Right hindlimb (tissue), 1 donor: Measurements from ENCODE around the gene CHGA.

Experiments used
- DNase-seq: peaks from one replicate; pipeline ENCODE4 v3.0.0-alpha.2; 2018

The CHGA gene

DNA sequence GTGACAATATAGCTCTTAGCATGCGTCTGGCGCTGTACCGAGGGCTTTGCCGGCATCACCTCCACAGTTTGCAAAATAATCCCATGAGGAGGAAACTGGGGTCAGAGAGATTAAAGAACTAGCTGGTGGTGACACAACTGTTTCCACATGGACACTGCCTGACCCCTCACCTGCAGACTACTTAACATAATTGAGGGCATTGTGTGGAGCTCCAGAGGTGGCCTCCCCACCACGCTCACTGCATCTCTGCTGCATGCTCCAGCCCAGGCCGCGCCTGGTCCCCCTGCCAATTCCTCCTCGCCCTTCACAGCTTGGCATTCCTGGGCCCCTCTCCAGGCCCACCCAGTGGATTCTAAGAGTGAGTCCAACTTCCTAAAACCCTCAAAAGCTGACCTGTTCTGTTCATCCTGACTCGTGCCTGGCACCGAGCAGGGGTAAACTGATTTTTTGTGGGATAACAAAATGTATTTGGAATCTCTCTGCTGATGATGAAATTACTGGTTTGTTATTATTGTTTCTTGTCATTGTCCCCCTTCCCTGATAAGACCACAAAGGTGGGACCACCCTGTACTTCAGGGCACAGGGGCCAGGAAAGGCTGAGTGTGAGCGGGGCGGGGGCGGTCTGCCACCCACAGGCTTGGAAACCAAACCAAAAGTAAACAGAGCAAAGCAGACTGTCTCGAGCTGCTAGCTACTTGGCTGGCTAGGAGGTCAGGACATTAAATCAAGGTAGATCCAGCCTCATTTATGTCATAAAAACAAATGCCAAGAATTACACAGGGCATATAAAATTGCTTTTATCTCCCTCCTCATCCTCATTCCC, 40.6 kb downstream of the CHGA start:
- no peak for DNase-seq

DNA sequence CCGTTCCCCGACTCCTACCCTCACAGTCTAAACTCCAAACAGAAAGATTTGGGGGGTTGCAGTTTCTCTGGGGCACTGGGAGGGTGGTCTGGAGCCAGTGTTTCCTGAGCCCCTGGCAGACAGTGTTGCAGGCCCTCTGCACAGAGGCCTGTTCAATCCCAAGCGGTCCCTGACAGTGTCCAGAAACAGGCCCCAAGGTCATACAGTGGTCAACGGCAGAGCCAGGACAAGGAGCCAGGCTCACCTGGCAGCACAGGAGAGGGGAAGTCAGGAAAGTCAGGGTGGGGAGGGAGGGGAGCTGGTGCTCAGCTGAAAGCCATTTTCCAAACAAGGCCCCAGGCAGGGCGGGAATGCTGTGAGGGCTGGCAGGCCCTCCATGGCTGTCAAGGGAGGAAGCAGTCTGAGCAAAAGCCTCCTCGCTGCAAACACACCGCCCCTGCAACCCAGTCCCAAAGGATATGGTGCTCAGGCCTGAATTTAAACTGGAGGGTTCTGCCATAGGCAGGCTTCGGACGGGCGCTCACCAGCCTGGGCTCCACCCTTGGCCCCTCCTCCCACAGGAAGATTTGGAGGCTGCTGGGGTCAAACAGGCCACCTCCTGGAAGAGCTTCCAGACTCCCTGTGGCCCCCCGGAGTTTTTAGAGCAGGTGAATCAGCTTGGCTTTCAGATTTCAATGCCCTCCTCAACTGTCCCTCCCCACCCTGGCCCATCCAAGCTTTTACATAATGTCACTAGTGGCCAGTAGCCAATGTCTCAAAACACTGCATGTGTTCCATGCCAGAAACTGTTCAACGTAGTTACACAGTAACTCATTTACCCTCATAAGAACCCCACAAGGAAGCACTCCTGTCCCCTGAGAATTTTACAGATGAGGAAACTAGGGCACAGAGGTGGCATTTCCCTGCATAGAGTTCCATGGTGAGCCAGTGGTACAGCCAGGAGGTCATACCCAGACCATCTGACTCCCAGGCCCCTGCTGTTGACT, 41.5 kb downstream of the CHGA start:
- DNase-seq = no peak

DNA sequence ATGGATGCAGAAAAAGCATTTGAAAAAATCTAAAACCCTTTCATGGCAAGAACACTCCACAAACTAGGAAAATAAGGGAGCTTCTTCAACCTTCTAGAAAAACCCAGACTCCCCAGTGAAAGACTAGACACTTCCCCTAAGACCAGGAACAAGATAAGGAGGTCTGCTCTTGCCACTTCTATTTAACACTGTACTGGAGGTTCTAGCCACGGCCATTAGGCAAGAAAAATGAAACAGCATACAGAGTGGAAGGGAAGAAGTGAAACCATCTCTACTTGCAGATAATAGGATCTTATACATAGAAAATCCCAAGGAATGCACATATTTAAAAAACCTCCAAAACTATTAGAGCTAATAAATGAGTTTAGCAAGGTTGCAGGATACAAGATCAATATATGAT, 42.3 kb downstream of the CHGA start:
- DNase-seq = no peak

DNA sequence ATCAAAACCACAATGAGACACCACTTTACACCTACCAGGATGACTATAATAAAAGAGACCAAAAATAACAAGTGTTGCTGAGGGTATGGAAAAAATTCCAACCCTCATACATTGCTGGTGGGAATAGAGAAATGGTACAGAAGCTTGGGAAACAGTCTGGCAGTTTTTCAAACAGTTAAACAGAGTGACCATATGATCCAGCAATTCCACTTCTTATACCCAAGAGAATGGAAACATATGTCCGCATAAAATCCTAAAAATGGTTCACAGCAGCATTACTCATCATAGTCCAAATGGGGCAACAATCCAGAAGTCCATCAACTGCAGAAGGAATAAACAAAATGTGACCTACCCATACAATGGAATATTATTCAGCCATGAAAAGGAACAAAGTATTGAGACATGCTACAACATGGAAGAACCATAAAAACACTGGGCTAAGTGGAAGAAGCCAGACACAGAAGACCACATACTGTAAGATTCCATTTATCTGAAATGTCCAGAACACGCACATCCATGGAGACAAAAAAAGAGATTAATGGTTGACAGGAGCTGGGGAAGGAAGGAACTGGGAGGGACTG, 44.5 kb downstream of the CHGA start:
- DNase-seq = no peak

DNA sequence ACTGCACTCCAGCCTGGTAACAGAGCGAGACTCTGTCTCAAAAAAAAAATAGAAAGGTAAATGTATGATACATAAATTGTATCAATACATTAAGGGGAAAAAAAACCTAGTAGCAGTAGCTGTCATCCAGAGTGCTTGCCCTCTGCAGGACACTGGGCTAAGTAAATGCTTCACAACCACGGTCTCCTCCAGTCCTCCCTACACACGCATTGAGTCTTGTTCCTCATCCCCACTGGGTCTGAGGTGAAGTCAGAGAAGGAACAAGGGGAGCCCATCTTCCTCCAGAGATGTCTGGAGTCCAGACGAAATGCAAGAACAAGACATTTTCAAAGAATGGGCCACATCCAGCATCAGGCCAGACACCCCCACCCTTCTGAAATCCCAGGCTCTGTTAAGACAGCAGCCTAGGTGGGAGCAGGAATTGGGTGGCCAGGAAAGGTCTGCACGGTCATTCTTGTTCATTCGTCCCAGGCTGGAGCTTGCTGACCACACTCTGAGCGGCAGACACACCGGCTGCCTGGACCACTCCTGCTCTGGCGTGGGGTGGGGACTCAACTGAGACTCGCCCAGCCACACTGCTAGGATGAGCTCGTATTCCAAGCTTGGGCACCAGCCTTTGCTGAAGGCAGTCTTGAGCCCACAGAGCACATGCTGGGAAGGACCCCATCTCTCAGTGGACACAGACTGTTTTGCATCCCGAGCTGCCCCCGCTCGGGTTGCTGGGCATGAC, 45.5 kb downstream of the CHGA start:
- no peak for DNase-seq

DNA sequence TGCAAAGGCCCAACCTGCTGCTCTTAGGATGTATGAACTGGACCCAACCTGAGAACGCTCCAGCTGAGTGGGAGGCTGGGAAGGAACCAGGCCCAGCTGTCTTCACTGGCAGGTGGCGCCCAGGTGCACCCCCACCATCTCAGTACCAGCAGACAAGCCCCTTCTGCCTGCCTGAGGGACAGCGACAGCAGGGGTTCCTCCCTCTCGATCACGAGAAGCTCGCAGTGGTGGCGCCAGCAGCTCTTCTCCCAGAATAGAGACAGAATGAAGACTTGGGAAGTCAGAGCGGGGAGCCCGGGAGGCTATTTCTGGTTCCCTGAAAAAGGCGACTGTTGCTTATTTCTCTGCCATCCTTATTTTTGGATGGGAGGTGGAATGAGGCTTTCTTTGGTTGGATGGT, 46.5 kb downstream of the CHGA start:
- no peak for DNase-seq

DNA sequence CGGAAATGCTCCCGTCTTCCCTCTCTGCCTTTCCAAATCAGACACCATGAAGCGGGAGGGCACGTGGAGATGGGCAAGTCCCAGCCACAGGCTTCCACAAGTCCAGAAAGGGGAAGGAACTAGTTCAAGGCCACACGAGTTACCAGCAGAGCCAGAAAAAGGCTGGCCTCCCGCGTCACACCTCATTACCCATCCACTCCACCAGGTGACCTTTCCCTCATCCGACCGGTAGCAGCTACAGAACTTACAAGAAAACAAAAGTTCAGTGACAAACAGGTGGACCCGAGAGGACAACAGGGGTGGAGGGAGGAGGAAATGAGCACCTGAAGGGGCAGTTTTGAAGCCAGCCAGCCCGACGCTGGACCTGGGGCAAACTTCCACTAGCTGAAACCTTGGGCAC, 46.9 kb downstream of the CHGA start:
- no peak for DNase-seq

DNA sequence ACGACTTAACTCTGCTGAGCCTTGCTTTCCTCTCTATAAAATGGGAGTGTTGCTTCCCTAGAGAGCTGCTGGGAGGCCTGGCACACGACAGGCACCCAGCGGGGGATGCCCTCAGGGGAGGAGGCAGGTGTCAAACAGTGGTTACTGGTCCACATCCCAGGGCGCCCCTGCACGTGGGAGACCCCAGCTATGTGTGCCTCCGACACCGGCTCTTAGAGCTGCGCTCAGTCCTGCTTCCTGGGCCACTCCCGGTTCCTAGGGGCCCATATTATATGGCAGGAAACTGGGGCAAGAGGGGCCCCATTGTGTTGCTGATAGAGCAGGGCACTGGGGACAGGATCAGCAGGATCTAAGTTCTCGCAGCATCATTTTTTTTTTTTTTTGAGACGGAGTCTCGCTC, 47.3 kb downstream of the CHGA start:
- no peak for DNase-seq

DNA sequence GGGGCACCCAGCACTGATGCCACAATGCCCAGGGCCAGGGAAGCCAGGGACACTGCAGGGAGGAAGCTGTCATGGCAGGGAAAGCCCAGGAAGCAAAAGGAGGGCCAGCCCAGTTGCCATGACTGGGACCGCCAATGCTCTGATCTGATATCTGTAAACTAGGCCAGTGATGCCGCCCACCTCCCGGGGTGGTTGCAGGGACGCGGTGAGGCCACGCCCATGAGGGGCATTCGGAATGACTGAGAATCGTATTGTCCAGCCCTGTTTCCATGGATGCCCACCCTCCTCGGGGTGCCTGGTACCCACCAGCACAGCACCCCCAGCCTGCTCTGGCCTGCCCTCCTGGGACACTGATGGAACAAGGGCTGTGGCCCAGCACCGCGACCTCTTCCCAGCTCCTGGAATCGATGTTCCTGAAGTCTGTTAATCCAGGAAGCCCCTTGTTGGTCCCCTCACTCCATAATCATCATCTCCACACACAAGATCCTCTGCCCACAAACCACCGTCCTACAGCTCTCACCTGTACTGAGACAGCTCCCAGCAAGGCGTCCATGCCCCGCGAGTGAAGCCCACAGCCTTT, 48.7 kb downstream of the CHGA start:
- DNase-seq = no peak

DNA sequence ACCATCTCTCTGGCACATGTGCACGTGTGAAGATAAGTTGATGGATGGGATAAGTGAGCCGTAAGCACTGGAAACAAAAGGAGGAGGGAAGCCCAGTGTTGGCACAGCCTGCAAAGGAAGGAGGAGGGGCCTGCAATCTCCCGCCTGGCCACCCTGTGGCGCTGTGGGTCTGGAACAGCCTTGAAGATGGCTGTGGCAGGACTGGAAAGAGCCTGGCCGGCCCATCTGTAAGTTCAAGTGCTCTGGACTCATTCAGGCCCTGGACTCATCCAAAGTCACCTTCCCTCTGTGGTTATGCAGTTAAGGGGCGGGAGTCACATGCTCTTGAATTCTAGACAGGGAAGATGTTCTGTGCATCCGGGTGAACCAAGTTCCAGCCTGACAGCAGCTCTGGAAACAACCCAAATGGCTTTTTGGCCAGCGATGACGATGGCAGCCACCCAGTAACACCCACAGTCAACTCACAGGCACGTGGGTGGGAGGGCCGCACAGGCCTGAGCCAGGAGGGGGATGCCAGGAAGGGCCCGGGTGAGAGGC, 50.4 kb downstream of the CHGA start:
- DNase-seq = no peak

DNA sequence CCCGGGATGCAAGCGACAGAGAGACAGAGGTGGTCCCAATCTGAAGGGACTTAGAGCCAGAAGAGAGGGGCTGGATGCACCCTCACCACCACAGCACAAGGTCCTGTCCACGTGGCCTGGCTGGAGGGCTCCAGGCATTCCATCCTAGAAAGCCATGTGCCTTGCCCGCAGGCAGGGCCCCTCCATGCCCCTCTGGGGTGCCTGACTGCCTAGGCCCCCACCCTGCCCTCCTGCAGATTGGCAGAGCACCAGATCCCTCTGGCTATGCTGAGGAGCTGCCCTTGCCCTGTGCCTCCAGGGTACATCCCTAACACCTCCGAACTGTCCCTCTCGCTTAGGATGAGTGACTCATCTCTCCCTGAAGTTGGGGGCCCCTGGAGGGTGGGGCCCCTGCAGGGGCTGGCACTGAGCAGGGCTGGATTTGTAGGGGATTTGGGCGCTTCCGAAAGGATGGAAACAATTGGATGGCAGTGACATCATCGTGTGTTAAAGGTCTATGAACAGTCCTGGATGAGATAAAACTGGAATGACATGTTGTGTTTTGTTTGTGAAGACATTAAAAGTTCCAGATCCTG, 50.9 kb downstream of the CHGA start:
- no peak for DNase-seq

DNA sequence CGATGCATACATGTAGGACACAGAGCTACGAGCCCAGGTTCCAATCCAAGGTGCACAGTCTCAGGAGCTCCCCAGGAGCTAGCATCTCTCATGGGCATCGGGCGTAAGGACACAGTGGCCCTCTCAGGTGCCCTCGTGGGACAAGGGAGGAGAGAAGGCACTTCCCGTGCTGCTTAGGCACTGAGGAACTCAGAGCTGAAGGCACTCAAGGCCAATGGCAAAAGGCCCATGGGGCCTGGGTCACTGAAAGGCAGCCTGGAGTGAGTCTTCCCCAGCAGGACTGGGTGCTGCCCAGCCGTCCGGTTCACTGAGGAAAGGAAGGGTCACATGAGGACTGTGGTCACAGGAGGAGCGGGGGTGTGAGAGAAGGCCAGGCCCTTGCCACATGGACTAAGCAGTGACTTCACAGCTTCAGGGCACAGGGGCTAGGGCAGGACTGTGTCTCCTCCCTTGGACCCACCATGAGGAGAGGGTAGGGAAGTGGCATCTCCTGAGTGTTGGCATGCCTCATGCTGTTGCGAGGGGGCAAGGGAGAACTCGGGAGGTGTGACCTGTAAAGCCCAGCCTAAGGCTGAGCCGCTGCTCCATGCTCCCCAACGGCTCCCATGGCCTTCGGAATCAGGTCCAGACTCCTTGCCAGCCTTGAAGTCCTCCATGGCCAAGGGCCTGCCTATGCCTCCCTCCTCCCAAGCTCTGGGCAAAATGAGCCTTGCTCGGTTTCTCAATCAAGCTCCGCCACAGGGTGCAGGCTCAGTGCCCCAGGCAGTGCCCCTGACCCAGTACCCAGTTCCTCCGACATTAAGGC, 51.8 kb downstream of the CHGA start:
- no peak for DNase-seq

DNA sequence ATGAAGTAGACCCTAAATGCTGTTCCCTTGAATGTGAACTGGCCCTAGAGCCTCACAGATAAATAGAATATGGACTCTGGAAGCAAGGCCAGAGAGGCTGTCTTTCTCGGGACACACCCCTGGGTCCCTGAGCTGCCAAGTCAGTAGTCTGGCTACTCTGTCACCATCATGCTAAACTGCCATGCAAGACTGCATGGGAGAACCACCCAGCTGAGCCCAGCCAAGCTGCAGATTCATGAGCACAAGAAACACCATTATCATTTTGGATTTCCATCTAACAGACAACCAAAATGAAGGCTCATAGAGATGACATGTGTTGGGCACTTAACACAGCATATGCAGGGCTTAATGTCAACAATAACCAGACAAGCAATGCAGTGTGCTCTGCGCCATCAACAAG, 53.3 kb downstream of the CHGA start:
- DNase-seq = no peak

DNA sequence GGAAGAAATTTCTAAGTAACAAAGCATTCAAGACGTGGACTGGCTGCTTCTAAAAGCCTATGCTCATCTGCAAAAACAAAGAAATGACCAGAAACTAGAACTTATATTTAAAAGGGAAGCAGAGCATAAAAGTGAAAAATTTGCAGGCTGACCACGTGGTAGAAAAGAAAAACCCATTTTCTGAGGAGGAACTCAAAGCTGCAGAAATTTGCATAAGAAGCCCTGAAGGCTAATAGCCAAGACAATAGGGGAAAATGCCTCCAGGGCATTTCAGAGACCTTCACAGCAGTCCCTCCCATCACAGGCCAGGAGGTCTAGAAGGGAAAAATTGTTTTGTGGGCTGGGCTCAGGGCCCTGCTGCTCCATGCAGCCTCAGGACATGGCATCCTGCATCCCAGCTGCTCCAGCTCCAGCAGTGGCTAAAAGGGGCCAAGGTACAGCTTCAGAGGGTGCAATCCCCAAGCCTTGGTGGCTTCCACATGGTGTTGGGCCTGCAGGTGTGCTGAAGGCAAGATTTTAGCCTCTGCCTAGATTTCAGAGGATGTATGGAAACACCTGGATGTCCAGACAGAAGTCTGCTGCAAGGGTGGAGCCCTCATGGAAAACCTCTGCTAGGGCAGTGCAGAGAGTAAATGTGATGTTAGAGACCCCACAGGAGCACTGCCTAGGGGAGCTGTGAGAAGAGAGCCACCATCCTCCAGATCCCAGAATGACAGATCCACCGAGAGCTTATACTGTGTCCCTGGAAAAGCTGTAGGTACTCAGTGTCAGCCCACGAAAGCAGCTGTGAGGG, 55.5 kb downstream of the CHGA start:
- DNase-seq = no peak

DNA sequence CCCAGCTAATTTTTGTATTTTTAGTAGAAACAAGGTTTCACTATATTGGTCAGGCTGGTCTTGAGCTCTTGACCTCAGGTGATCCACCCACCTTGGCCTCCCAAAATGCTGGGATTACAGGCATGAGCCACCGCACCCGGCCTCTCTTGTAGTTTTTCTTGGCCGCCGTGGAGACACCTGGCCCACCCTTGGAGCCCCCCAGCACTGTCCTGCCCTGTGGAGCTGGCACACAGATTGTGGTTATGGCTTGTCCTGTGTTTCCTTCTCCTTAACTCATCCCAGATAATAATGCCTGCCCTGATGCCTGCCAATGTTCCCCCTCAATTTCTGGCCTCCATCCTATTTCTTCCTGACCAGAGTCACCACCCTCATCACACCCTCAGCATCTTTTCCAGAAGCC, 57.9 kb downstream of the CHGA start:
- no peak for DNase-seq

DNA sequence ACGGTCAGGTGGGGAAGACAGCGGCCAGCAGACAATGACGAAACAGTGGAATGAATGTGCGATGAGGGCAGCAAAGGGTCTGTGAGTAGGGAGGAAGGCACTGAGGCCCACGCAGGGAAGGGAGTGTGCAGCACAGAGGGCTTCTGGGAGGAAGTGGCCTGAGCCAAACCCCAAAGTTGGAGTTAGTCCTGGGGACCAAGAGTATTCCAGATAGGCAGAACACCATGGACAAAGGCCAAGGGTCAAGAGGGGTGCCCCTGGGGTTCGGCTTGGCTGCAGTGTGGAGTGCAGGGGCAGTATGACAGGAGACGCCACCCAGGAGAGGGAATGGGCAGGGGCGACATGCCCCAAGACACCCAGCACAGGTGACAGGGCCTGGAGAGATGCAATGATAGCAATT, 58.8 kb downstream of the CHGA start:
- no peak for DNase-seq

DNA sequence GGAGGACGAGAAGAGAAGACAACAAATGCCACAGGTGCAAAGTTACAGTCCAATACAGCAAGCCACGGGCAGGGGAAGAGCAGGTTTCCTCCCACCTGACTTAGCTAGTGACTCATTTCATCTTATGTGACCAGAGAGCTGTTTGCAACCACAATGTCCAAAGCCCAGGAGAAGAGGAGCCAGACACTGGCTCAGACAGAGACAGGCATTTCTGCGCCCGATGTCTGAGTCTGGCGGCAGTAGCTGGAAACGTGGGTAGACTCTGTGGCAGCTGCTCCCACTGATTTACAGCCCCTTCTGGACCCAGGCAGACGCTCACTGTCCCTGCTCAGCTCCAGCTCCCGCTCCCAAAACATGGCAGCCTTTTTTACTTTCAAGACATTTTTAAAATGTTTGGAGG, 60.0 kb downstream of the CHGA start:
- DNase-seq = no peak

DNA sequence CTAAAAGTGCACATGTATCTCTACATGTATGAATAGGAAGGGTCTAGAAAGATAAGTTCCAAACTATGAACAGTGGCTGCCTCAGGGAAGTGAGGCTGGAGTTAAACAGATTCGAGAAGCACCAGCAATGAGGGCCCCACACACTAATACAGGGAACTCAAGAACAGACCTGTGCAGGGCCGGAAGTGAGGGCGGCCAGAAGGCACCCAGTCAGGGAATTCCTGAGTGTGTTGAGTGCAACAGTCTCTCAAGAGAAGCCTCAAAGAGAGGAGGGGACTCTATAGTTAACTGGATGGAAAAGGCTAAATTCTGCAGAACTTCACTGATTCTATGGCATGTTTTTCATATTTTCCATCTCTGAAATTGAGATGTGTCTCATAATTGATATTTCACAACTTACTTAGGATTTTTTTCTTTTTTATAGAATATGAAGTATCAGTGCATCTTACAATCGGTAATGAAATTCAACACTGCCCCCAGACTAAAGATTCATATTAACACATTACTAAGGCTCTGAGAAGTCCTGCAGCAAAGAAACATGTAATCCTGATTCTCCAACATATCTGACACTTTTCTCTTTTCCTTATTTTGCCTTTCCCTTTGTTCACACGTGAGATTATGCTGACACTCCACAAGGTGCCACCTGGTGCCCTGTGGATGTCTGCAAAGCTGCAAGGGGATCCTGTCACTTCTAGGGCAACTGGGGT, 61.3 kb downstream of the CHGA start:
- no peak for DNase-seq
